ENCODE results near the gene ABCG1.

The ABCG1 gene

GRCh38 chr21:42286416-42286815 is 67.5 kb downstream of the ABCG1 start:
- Histone ChIP-seq H3K36me3 (ENCODE audit: control insufficient read depth, insufficient read depth, low read length) (no peaks in the 10 kb centered on the region), H3K27me3 (replicated peaks; ENCODE audit: control insufficient read depth, insufficient read depth, low read length) (no peaks in the 10 kb centered on the region; the same call in 1 of the 2 replicates), H3K4me3 (replicated peaks; ENCODE audit: low read depth, low read length) (no peak overlapping the region)
- DNase-seq (ENCODE audit: extremely low read depth, insufficient read length): no peak
- TF ChIP-seq CTCF (IDR thresholded peaks at IDR 0.05; ENCODE audit: insufficient read depth, low read length, poor library complexity, severe bottlenecking): no peak

DNA sequence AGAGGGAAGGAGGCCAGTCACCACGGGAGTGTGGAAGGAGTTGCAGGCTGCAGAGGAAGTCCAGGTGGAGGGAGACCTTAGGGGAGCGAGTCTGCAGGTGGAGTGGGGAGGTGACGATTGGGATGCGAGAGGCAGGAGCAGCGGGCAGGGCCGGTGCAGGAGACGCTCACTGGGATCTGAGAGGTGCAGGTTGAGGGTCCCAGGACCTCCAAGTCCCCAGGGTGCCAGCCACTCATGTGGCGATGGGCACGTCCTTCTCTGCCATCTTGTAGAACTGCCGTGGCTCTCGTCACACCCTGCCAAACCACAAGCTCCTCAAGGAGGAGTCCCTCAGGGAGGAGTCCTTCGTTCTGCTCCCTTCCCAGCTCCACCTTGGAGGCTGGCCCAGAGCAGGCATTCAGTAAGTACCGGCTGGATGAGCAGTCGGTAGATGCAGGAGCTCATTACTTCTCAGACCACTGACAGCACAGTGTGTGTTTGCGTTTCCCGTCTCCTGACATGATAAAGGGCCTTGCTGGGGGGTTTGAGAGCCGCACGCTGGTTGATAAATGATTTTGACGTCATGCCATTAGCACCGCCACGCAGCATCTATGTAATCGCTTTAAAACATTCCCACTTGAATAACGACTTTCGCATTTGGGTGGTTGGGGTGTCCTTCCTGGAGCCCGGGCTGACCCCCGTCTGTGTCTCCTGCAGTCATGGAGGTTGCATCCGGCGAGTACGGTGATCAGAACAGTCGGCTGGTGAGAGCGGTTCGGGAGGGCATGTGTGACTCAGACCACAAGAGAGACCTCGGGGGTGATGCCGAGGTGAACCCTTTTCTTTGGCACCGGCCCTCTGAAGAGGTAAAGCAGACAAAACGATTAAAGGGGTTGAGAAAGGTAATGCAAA is 68.5 kb downstream of the ABCG1 start:
- H3K36me3 ChIP-seq (ENCODE audit: control insufficient read depth, insufficient read depth, low read length): no peaks in the 10 kb centered on the region
- no peak for TF ChIP-seq CTCF (IDR thresholded peaks at IDR 0.05; ENCODE audit: insufficient read depth, low read length, poor library complexity, severe bottlenecking)
- no peak for DNase-seq (ENCODE audit: extremely low read depth, insufficient read length)
- no peaks in the 10 kb centered on the region for H3K27me3 ChIP-seq (replicated peaks; ENCODE audit: control insufficient read depth, insufficient read depth, low read length)
- no peak overlapping the region for H3K4me3 ChIP-seq (replicated peaks; ENCODE audit: low read depth, low read length)

- no peak overlapping the region for H3K4me3 ChIP-seq (replicated peaks; ENCODE audit: low read depth, low read length)
- no peaks in the 10 kb centered on the region for H3K27me3 ChIP-seq (replicated peaks; ENCODE audit: control insufficient read depth, insufficient read depth, low read length)
- H3K36me3 ChIP-seq (ENCODE audit: control insufficient read depth, insufficient read depth, low read length): no peaks in the 10 kb centered on the region
- no peak for TF ChIP-seq CTCF (IDR thresholded peaks at IDR 0.05; ENCODE audit: insufficient read depth, low read length, poor library complexity, severe bottlenecking)
- no peak for DNase-seq (ENCODE audit: extremely low read depth, insufficient read length)
Observed at GRCh38 chr21:42288962-42289361, 70.0 kb downstream of the ABCG1 start.

DNA sequence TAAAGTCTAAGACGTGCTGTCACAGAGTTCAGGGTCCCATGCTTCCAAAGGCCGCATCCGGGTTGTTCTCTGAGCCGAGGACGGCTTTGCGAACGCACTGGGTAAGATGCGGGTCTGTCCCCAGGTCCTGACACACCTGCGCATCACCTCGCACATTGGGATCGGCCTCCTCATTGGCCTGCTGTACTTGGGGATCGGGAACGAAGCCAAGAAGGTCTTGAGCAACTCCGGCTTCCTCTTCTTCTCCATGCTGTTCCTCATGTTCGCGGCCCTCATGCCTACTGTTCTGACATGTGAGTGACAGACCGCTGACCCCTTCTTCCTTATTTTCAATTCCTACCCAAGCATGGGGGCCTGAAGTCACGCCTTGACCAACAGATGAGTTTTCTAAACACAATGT is 71.0 kb downstream of the ABCG1 start:
- H3K36me3 ChIP-seq (ENCODE audit: control insufficient read depth, insufficient read depth, low read length): no peaks in the 10 kb centered on the region
- DNase-seq (ENCODE audit: extremely low read depth, insufficient read length): no peak

GRCh38 chr21:42290505-42290904 is 71.6 kb downstream of the ABCG1 start:
- no peak for DNase-seq (ENCODE audit: extremely low read depth, insufficient read length)
- no peaks in the 10 kb centered on the region for H3K27me3 ChIP-seq (replicated peaks; ENCODE audit: control insufficient read depth, insufficient read depth, low read length)

More for the DNA sequence above, 71.0 kb downstream of the ABCG1 start:
- no peak for TF ChIP-seq CTCF (IDR thresholded peaks at IDR 0.05; ENCODE audit: insufficient read depth, low read length, poor library complexity, severe bottlenecking)
- no peaks in the 10 kb centered on the region for H3K27me3 ChIP-seq (replicated peaks; ENCODE audit: control insufficient read depth, insufficient read depth, low read length)
- H3K4me3 ChIP-seq (replicated peaks; ENCODE audit: low read depth, low read length): no peak overlapping the region

More at GRCh38 chr21:42290505-42290904, 71.6 kb downstream of the ABCG1 start:
- H3K36me3 ChIP-seq (ENCODE audit: control insufficient read depth, insufficient read depth, low read length): no peaks in the 10 kb centered on the region
- TF ChIP-seq CTCF (IDR thresholded peaks at IDR 0.05; ENCODE audit: insufficient read depth, low read length, poor library complexity, severe bottlenecking): no peak
- H3K4me3 ChIP-seq (replicated peaks; ENCODE audit: low read depth, low read length): no peak overlapping the region

All from GM06990 (cell line).